HepG2 (cell line): ENCODE results near the gene NEURL2. TPM values are rescaled to one million over a fixed set of nuclear protein-coding genes. Genes with fewer than 3 reads are reported as not detected.

ENCODE experiments used
- DR1 ChIP-seq: sonication (generic); formaldehyde crosslinking; IDR thresholded peaks from 2 replicates; pipeline ENCODE4 v1.8.0; 2021; ENCODE audit warnings: mild to moderate bottlenecking, missing genetic modification reagents, inconsistent platforms
- HOXA5 ChIP-seq: sonication (generic); formaldehyde crosslinking; IDR thresholded peaks from 2 replicates; pipeline ENCODE4 v1.4.0; 2020; ENCODE audit warnings: missing genetic modification reagents
- MIXL1 ChIP-seq: IDR thresholded peaks from 2 replicates; pipeline ENCODE4 v1.6.1; 2016
- MZF1 ChIP-seq: sonication (generic); formaldehyde crosslinking; IDR thresholded peaks from 2 replicates; pipeline ENCODE4 v1.8.1; 2023; ENCODE audit warnings: mild to moderate bottlenecking, missing genetic modification reagents, borderline replicate concordance
- PPARG ChIP-seq: conservative IDR thresholded peaks from 2 replicates; pipeline ENCODE4 v1.6.1; 2016; ENCODE audit warnings: missing biosample characterization, missing genetic modification reagents
- RBM22 ChIP-seq: fragments of 200-400 bp; formaldehyde crosslinking; optimal IDR thresholded peaks from 2 replicates; pipeline ENCODE3; 2017; ENCODE audit warnings: mild to moderate bottlenecking, low read length, moderate library complexity
- TBX2 ChIP-seq: sonication (generic); formaldehyde crosslinking; IDR thresholded peaks from 2 replicates; pipeline ENCODE4 v1.5.0; 2020; ENCODE audit warnings: missing genetic modification reagents, mild to moderate bottlenecking, borderline replicate concordance
- ZFP37 ChIP-seq: sonication (generic); formaldehyde crosslinking; IDR thresholded peaks from 2 replicates; pipeline ENCODE4 v1.4.0; 2020; ENCODE audit warnings: missing genetic modification reagents, borderline replicate concordance
- ZFY ChIP-seq: sonication (generic); formaldehyde crosslinking; IDR thresholded peaks from 2 replicates; pipeline ENCODE4 v1.4.0; 2020; ENCODE audit warnings: missing genetic modification reagents
- ZNF101 ChIP-seq: sonication (generic); formaldehyde crosslinking; IDR thresholded peaks from 2 replicates; pipeline ENCODE4 v1.4.0; 2020; ENCODE audit warnings: mild to moderate bottlenecking, low read depth, missing genetic modification reagents, borderline replicate concordance
- ZNF12 ChIP-seq: sonication (generic); formaldehyde crosslinking; IDR thresholded peaks from 2 replicates; pipeline ENCODE4 v1.5.0; 2020; ENCODE audit warnings: missing genetic modification reagents
- ZNF143 ChIP-seq: sonication (generic); formaldehyde crosslinking; IDR thresholded peaks from 2 replicates; pipeline ENCODE4 v1.4.0; 2020; ENCODE audit warnings: missing genetic modification reagents
- ZNF235 ChIP-seq: sonication (generic); formaldehyde crosslinking; IDR thresholded peaks from 2 replicates; pipeline ENCODE4 v1.8.1; 2023; ENCODE audit warnings: mild to moderate bottlenecking, missing genetic modification reagents, borderline replicate concordance
- ZNF282 ChIP-seq: fragments of 450-650 bp; IDR thresholded peaks from 2 replicates; pipeline ENCODE4 v1.6.1; 2018; ENCODE audit not compliant: partially characterized antibody
- ZNF383 ChIP-seq: sonication (generic); formaldehyde crosslinking; IDR thresholded peaks from 2 replicates; pipeline ENCODE4 v1.4.0; 2020; ENCODE audit warnings: missing genetic modification reagents, mild to moderate bottlenecking, borderline replicate concordance
- ZNF468 ChIP-seq: sonication (generic); formaldehyde crosslinking; IDR thresholded peaks from 2 replicates; pipeline ENCODE4 v1.8.0; 2022; ENCODE audit warnings: mild to moderate bottlenecking, moderate library complexity, missing genetic modification reagents
- ZNF607 ChIP-seq: sonication (generic); formaldehyde crosslinking; IDR thresholded peaks from 2 replicates; pipeline ENCODE4 v1.5.1; 2020; ENCODE audit warnings: missing genetic modification reagents, mild to moderate bottlenecking, borderline replicate concordance
- ZNF652 ChIP-seq: IDR thresholded peaks from 2 replicates; pipeline ENCODE4 v1.6.1; 2016; ENCODE audit warnings: low read depth, borderline replicate concordance
- ZNF710 ChIP-seq: sonication (generic); formaldehyde crosslinking; IDR thresholded peaks from 2 replicates; pipeline ENCODE4 v1.5.0; 2020; ENCODE audit warnings: mild to moderate bottlenecking, missing genetic modification reagents, borderline replicate concordance
- ZNF720 ChIP-seq: sonication (generic); formaldehyde crosslinking; IDR thresholded peaks from 2 replicates; pipeline ENCODE4 v1.4.0; 2020; ENCODE audit warnings: missing genetic modification reagents
- ZNF780A ChIP-seq: sonication (generic); formaldehyde crosslinking; IDR thresholded peaks from 2 replicates; pipeline ENCODE4 v1.8.0; 2022; ENCODE audit warnings: mild to moderate bottlenecking, missing genetic modification reagents, moderate library complexity
- ZSCAN25 ChIP-seq: sonication (generic); formaldehyde crosslinking; IDR thresholded peaks from 2 replicates; pipeline ENCODE4 v1.8.0; 2022; ENCODE audit warnings: mild to moderate bottlenecking, missing genetic modification reagents
- polyA plus RNA-seq, 8 experiments: library from polyadenylated mRNA; depleted of rRNA in 3 of 8; stranded (reverse) in 7 of 8; unstranded in 1 of 8; fragments of >200 nt; fragmentation: Illumina TruSeq in 4 of 8; extraction: Trizol in 4 of 8; gene quantifications; 2 replicates each; pipeline versions ENCODE4 v1.2.1 to v1.2.3, GENCODE V29; 2011 to 2016; ENCODE audit warnings: low read depth in 4 of 8, missing spikeins in 1 of 8, mixed read lengths in 1 of 8; ENCODE audit not compliant: insufficient read depth in 1 of 8
- total RNA-seq, 5 experiments: library from RNA; depleted of rRNA; stranded (reverse); fragments of >200 nt; fragmentation: Illumina TruSeq; extraction: Trizol; gene quantifications; 2 replicates each; pipeline ENCODE4 v1.2.3, GENCODE V29; 2016; ENCODE audit warnings: low read depth in 1 of 5
- TF ChIP-seq, protein P1 (sequence below): sonication (generic); formaldehyde crosslinking; IDR thresholded peaks from 2 replicates; pipeline ENCODE4 v1.8.1; 2023; ENCODE audit warnings: mild to moderate bottlenecking, inconsistent platforms, moderate library complexity, missing genetic modification reagents, borderline replicate concordance
- TF ChIP-seq, protein P2 (sequence below): sonication (generic); formaldehyde crosslinking; conservative IDR thresholded peaks from 2 replicates; pipeline ENCODE4 v1.5.0; 2020; ENCODE audit warnings: missing genetic modification reagents

The NEURL2 gene
- total and polyA plus RNA-seq, 2 of the 13 experiments (the other 11 are each of a cell fraction or from before 2014, with no cell fraction given) = 7.2 to 9.7 TPM

DNA sequence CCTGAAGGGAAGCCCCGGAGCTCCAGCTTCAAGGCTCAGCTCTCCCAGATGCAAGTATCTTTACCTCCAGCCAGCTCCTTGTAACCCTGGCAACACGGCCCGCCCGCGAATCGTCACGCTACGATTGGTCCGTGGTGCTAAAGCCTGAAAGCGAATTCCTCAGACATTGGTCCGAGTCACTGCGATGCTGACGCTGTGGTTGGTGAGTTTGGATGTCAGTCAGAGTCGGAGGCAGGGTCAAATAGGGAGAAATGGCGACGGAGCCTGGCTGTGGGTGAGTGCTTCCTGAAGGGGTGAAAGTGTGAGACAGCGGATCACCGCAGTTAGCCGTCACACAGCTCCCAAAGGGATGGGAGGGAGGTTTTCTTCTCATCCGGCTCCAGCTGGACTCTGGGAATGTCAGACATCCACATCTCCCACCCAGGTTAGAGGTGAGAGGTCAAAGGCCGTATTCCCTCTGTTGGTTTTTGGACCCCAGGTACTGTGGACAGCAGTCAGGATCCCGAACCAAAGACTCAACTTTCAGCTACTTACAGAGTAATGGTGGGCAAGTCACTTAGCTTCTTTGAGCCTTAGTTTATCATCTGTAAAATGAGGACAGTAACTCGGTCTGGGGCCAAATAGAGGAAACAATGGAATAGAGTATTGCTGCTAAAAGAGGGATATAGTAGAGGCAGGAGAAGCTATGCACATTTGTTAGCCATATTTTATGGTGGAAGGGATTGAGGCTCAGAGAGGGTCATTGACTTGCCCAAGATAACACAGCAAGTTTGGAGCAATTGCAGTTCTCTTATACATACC, 9.8 kb downstream of the NEURL2 start, which contains the start of gene ZSWIM1 (continued):
- peak; percentile 86; the same call in 1 of the 2 replicates for TF ChIP-seq ZSCAN25
- TF ChIP-seq MZF1 (CRISPR knock-in tag) = peak; percentile 22; the same call in 1 of the 2 replicates
- no peak for TF ChIP-seq ZNF235 (CRISPR knock-in tag)
- TF ChIP-seq HOXA5 = 0 out of 2 replicates have a peak, but pooled peaks have one; percentile 41
- TF ChIP-seq, protein P1, sequence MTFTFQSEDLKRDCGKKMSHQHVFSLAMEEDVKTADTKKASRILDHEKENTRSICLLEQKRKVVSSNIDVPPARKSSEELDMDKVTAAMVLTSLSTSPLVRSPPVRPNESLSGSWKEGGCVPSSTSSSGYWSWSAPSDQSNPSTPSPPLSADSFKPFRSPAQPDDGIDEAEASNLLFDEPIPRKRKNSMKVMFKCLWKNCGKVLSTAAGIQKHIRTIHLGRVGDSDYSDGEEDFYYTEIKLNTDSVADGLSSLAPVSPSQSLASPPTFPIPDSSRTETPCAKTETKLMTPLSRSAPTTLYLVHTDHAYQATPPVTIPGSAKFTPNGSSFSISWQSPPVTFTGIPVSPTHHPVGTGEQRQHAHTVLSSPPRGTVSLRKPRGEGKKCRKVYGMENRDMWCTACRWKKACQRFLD (CRISPR knock-in tag) = peak; percentile 90
- TF ChIP-seq ZNF383 (CRISPR knock-in tag) = no peak
- TF ChIP-seq ZNF143 = peak; percentile 50; the same call in 1 of the 2 replicates
- peak; percentile 79; the same call in 1 of the 2 replicates for TF ChIP-seq DR1 (CRISPR knock-in tag)
- no peak; the same call in 1 of the 2 replicates for TF ChIP-seq ZNF710
- TF ChIP-seq ZNF282 = no peak
- no peak for TF ChIP-seq ZNF468 (CRISPR knock-in tag)
- 0 out of 2 replicates have a peak, but pooled peaks have one; percentile 9 for TF ChIP-seq MIXL1 (CRISPR knock-in tag)
- TF ChIP-seq TBX2 (CRISPR knock-in tag) = peak; percentile 87
- TF ChIP-seq RBM22 = peak; percentile 100
- TF ChIP-seq ZNF607 = peak; percentile 54; the same call in 1 of the 2 replicates
- peak; percentile 83 for TF ChIP-seq PPARG
- TF ChIP-seq, protein P2, sequence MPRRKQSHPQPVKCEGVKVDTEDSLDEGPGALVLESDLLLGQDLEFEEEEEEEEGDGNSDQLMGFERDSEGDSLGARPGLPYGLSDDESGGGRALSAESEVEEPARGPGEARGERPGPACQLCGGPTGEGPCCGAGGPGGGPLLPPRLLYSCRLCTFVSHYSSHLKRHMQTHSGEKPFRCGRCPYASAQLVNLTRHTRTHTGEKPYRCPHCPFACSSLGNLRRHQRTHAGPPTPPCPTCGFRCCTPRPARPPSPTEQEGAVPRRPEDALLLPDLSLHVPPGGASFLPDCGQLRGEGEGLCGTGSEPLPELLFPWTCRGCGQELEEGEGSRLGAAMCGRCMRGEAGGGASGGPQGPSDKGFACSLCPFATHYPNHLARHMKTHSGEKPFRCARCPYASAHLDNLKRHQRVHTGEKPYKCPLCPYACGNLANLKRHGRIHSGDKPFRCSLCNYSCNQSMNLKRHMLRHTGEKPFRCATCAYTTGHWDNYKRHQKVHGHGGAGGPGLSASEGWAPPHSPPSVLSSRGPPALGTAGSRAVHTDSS (CRISPR knock-in tag) = no peak
- 0 out of 2 replicates have a peak, but pooled peaks have one; percentile 21 for TF ChIP-seq ZNF12 (CRISPR knock-in tag)
- TF ChIP-seq ZNF101 (CRISPR knock-in tag) = no peak
- 0 out of 2 replicates have a peak, but pooled peaks have one; percentile 56 for TF ChIP-seq ZFP37 (CRISPR knock-in tag)
- 0 out of 2 replicates have a peak, but pooled peaks have one; percentile 44 for TF ChIP-seq ZNF720 (CRISPR knock-in tag)
- TF ChIP-seq ZFY = peak; percentile 82
- TF ChIP-seq ZNF652 (CRISPR knock-in tag) = peak; percentile 34; the same call in 1 of the 2 replicates
- no peak for TF ChIP-seq ZNF780A (CRISPR knock-in tag)
